ENCODE data around the gene SERPINA5. TPM values are rescaled to one million over a fixed set of nuclear protein-coding genes. Genes with fewer than 3 reads are reported as not detected.

SERPINA5 gene
- total and polyA plus RNA-seq, 2 donors (not counting 1 experiment from before 2014, with no cell fraction given): not detected

DNA sequence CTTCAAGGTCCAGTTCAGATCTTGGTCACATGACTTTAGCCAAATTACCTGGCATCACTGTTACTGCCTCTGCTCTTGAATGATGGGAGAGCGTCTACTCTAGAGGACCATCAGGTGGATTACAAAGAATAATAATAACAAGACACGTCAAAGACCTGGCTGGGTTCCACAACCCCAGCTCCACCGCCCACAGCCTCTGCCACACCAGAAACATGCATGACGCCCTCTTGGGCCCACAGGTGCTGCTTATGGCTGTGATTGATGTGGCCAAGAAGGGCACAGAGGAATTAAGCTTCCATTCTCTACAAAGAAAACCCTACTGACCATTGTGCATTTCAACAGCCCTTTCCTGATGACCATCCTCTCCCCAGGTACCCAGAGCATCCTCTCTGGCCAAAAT, 49.2 kb downstream of the SERPINA5 start:
- no peak overlapping the region for H3K27ac ChIP-seq (ENCODE audit: insufficient read depth, low read length)
- H2AFZ ChIP-seq (ENCODE audit: low read length): no peak overlapping the region
- no peak for DNase-seq (ENCODE audit: low read depth in 2 of 2)
- no peaks in the 10 kb centered on the region for H3K36me3 ChIP-seq (ENCODE audit: control insufficient read depth, insufficient read depth, low read length)
- no peaks in the 10 kb centered on the region for H3K27me3 ChIP-seq (ENCODE audit: control insufficient read depth, insufficient read depth, low read length)
- H3K4me1 ChIP-seq (ENCODE audit: control insufficient read depth, extremely low read depth, insufficient read depth, low read length): no peaks in the 10 kb centered on the region
- no peak for TF ChIP-seq EZH2 (IDR thresholded peaks at IDR 0.05; ENCODE audit: low read length, missing control alignments)
- TF ChIP-seq, protein P1, sequence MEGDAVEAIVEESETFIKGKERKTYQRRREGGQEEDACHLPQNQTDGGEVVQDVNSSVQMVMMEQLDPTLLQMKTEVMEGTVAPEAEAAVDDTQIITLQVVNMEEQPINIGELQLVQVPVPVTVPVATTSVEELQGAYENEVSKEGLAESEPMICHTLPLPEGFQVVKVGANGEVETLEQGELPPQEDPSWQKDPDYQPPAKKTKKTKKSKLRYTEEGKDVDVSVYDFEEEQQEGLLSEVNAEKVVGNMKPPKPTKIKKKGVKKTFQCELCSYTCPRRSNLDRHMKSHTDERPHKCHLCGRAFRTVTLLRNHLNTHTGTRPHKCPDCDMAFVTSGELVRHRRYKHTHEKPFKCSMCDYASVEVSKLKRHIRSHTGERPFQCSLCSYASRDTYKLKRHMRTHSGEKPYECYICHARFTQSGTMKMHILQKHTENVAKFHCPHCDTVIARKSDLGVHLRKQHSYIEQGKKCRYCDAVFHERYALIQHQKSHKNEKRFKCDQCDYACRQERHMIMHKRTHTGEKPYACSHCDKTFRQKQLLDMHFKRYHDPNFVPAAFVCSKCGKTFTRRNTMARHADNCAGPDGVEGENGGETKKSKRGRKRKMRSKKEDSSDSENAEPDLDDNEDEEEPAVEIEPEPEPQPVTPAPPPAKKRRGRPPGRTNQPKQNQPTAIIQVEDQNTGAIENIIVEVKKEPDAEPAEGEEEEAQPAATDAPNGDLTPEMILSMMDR (conservative IDR thresholded peaks at IDR 0.05 in 1 of 2, IDR thresholded peaks at IDR 0.05 in 1 of 2; ENCODE audit: low read depth in 1 of 2, low read length in 2 of 2): no peak
- H3K4me2 ChIP-seq (ENCODE audit: extremely low read depth, insufficient read depth, low read length): no peak overlapping the region
- H3K79me2 ChIP-seq (ENCODE audit: control insufficient read depth, insufficient read depth, low read length): no peaks in the 10 kb centered on the region
- H3K9ac ChIP-seq (ENCODE audit: insufficient read depth, low read length): no peak overlapping the region
- H4K20me1 ChIP-seq (ENCODE audit: control insufficient read depth, extremely low read depth, insufficient read depth, low read length): no peaks in the 10 kb centered on the region
- H3K4me3 ChIP-seq (replicated peaks in 1 of 4; ENCODE audit: control extremely low read depth in 1 of 4, insufficient read depth in 1 of 4, low read depth in 3 of 4, low read length in 4 of 4): no peak overlapping the region
- H3K9me3 ChIP-seq (ENCODE audit: control insufficient read depth, insufficient read depth, low read depth, low read length): no peaks in the 10 kb centered on the region

DNA sequence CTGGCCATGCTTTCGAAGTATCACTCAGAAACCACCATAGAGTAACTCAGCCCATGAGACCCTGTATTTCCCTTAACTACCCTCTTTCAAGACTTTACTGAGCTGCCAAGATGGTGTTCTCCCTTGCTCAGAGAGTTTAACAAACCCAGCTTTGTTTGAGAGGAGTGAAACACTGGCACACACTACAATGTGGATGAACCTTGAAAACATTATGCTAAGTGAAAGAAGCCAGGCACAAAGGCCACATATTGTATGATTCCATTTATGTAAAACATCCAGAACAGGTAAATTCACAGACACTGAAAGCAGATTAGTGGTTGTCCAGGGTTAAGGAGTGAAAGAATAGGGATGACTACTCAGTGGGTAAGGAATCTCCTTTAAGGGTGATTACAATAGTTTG, 49.8 kb downstream of the SERPINA5 start:
- Histone ChIP-seq H2AFZ (ENCODE audit: low read length) (no peak overlapping the region), H3K4me2 (ENCODE audit: extremely low read depth, insufficient read depth, low read length) (no peak overlapping the region)

DNA sequence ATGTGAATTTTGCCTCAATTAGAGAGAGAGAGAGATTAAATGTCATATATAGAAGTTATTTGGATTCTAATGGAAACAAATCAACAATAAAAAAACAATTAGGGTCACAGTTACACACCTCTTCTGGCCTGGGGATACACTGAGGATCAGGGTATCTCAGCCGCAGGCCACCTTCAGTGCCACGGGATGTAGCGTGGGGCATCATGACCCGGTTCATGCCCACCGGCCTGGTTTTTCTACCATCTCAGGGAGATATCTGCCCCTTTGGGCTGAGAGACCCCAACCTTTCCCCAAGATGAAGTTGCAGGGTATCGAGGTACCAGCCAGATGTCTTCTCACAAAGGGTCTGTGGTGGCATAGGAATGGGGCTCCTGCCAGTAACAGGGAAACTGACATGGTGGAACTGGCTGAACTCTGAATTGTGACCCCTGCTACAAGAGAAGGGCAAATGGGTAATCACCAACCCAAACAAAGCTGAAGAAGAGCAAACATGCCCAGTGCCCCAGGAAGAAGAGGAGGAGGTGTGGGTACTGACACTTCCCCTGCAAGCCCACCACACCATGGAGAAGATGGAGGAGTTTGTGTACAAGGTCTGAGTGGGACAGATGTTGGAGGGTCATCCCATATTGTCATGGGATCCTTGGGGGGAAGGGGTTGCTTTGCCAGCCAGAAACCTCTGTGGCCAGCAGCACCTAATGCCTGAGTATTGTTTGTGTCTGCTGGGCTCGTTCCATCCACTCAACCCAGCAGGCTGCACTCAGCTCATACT, 50.5 kb downstream of the SERPINA5 start:
- Histone ChIP-seq H3K36me3 (ENCODE audit: control insufficient read depth, insufficient read depth, low read length) (no peaks in the 10 kb centered on the region), H3K27me3 (ENCODE audit: control insufficient read depth, insufficient read depth, low read length) (no peaks in the 10 kb centered on the region), H4K20me1 (ENCODE audit: control insufficient read depth, extremely low read depth, insufficient read depth, low read length) (no peaks in the 10 kb centered on the region), H3K4me1 (ENCODE audit: control insufficient read depth, extremely low read depth, insufficient read depth, low read length) (no peaks in the 10 kb centered on the region), H2AFZ (ENCODE audit: low read length) (no peak overlapping the region), H3K79me2 (ENCODE audit: control insufficient read depth, insufficient read depth, low read length) (no peaks in the 10 kb centered on the region), H3K9ac (ENCODE audit: insufficient read depth, low read length) (no peak overlapping the region), H3K4me2 (ENCODE audit: extremely low read depth, insufficient read depth, low read length) (no peak overlapping the region), H3K4me3 (replicated peaks in 1 of 4; ENCODE audit: control extremely low read depth in 1 of 4, insufficient read depth in 1 of 4, low read depth in 3 of 4, low read length in 4 of 4) (no peak overlapping the region), H3K27ac (ENCODE audit: insufficient read depth, low read length) (no peak overlapping the region), H3K9me3 (ENCODE audit: control insufficient read depth, insufficient read depth, low read depth, low read length) (no peaks in the 10 kb centered on the region)
- TF ChIP-seq, protein P1 (conservative IDR thresholded peaks at IDR 0.05 in 1 of 2, IDR thresholded peaks at IDR 0.05 in 1 of 2; ENCODE audit: low read depth in 1 of 2, low read length in 2 of 2): no peak
- TF ChIP-seq EZH2 (IDR thresholded peaks at IDR 0.05; ENCODE audit: low read length, missing control alignments): no peak
- DNase-seq (ENCODE audit: low read depth in 2 of 2): no peak

More for the DNA sequence above, 49.8 kb downstream of the SERPINA5 start:
- no peaks in the 10 kb centered on the region for H3K27me3 ChIP-seq (ENCODE audit: control insufficient read depth, insufficient read depth, low read length)
- no peaks in the 10 kb centered on the region for H3K4me1 ChIP-seq (ENCODE audit: control insufficient read depth, extremely low read depth, insufficient read depth, low read length)
- no peaks in the 10 kb centered on the region for H3K79me2 ChIP-seq (ENCODE audit: control insufficient read depth, insufficient read depth, low read length)
- DNase-seq (ENCODE audit: low read depth in 2 of 2): no peak
- no peaks in the 10 kb centered on the region for H3K9me3 ChIP-seq (ENCODE audit: control insufficient read depth, insufficient read depth, low read depth, low read length)
- H3K9ac ChIP-seq (ENCODE audit: insufficient read depth, low read length): no peak overlapping the region
- H3K36me3 ChIP-seq (ENCODE audit: control insufficient read depth, insufficient read depth, low read length): no peaks in the 10 kb centered on the region
- TF ChIP-seq, protein P1 (conservative IDR thresholded peaks at IDR 0.05 in 1 of 2, IDR thresholded peaks at IDR 0.05 in 1 of 2; ENCODE audit: low read depth in 1 of 2, low read length in 2 of 2): no peak
- no peak for TF ChIP-seq EZH2 (IDR thresholded peaks at IDR 0.05; ENCODE audit: low read length, missing control alignments)
- H3K27ac ChIP-seq (ENCODE audit: insufficient read depth, low read length): no peak overlapping the region
- H4K20me1 ChIP-seq (ENCODE audit: control insufficient read depth, extremely low read depth, insufficient read depth, low read length): no peaks in the 10 kb centered on the region
- no peak overlapping the region for H3K4me3 ChIP-seq (replicated peaks in 1 of 4; ENCODE audit: control extremely low read depth in 1 of 4, insufficient read depth in 1 of 4, low read depth in 3 of 4, low read length in 4 of 4)

Measured in fibroblast of lung (primary cell).